ENCODE results near the gene HSF5.
"Not testable (repeated sequence)": the region's sequence is repeated elsewhere in the genome, so short reads cannot be mapped to it uniquely, and the experiment has no call there.

HSF5 gene

DNA sequence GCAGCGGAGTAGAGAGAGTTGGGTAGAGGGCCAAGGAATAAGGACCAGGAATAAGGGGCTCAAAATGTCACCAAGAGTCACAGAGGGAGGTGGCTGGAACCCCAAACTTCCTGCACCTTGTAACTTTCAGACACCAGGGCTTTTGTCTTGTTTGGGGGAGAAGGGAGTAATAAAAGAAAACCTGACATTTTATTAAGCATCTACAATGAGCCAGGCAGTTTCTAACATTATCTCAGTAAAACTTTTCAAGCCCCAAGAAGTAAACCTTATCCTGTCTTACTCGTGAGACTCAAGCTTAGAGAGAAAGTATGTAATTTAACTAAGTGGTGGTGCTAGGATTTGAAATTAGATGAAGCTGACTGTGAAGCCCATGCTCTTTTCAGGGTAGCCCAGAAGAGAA is 27.1 kb upstream of the HSF5 start:
- no peak for DNase-seq

DNA sequence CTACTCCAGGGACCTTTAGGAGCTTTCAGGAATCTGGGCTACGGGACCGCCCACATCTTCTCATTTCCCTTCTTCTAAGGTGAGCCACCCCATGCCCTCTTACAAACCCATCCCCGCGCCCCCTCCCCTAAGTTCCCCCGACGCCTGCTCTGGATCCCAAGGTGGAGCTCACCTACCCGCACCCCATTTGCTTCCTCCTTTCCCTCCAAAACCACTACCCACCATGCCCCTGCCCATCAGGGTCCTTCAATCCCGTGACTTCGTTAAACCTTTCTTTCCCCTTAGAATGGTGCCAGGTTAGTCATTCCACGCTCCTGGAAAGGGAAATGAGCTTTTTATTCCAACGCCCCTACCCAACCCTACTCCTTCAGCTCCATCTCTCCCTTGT is 26.6 kb upstream of the HSF5 start:
- no peak for DNase-seq

DNA sequence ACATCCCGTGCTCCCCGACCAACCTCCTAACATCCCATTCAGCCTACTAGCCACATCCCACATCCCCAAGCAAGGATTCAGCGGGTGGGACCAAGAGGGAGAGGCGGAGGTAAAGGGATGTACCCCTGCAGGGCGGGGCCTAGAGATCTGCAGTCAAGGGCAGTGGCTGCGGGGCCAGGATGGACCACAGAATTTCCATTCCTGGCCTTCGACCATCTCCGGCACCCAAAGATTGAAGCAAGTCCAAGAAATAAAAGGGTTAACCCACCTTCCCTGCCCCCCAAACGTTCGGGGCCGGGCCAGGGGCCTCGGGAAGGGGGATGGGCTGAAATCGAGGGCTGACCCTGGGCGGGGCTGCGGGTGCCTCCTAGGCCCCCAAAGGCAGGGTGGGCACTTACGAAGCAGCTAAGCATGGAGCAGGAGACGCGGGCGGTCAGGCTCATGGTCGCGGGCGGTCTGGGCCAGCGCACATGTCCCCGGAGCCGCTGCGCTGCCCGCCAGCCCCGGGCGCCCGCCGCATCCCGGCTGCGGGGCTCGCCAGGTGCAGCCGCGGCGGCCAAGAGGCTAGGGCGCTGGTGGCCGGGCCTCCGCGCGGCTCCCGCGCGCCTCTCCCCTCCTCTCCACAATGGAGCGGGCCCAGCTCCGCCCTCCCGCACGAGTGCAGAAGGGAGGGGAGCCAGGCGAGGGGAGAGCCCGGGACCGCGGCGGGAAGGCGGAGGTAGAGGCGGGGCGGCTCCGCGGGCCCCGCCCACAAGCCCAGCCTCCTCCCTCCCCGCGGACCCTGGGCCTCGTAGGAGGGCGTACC is 26.0 kb upstream of the HSF5 start, which contains the start of gene MTMR4:
Gene MTMR4 (minus strand): TSS at position 674 of the 805 bp plus-strand sequence. CDS start 231 bp downstream, at position 443.
- peak; percentile 66 to 83 for DNase-seq

DNA sequence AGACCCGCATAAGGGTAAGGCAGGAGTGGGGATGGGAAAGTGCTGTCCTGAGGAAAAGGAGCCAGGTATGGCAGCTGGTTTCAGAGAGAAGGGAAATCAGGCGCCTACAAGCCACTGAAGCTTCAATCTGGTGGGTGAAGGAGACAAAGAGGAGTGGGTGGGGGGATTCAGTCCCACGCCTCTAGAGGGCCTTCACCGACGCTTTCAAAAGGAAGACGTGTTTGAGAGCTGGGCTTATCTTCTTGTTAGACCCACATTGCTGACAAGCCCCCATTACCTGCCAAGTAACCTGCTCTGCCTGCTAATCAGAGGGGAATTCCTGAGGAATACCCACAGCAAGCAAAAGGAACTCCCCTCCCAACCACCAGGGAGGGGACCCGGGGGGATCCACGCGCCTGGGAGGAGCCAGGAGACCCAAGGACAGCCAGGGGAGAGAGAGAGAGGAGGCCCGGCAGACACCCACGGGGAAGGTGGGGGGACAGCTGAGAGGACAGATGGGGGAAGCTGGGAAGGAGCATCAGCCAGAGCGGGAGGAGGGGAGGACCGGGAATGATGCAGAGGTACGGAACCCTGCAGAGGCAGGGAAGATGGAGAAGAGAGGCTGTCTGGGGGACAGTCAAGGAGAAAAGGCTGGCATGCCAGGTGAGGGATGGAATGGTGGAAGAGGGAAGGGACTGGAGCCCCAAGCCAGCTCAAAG is 25.2 kb upstream of the HSF5 start:
- DNase-seq = no peak

DNA sequence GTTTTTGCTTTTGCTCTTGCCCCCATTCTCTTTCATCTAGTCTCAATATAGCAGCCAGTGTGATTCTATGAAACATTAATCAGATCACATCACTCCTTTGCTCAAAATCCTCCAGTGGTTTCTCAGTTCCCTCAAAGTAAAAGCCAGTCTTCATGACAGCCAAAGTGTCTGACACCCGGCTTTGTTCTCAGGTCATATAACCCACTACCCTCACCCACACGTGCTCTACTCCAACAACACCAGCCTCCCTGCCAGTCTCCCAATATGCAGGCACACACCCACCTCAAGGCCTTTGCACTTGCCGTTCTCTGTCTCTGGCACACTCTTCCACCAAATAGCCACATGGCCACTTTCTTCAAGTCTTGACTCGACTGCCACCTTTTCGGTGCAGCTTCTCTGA is 21.9 kb upstream of the HSF5 start:
- no peak for DNase-seq

DNA sequence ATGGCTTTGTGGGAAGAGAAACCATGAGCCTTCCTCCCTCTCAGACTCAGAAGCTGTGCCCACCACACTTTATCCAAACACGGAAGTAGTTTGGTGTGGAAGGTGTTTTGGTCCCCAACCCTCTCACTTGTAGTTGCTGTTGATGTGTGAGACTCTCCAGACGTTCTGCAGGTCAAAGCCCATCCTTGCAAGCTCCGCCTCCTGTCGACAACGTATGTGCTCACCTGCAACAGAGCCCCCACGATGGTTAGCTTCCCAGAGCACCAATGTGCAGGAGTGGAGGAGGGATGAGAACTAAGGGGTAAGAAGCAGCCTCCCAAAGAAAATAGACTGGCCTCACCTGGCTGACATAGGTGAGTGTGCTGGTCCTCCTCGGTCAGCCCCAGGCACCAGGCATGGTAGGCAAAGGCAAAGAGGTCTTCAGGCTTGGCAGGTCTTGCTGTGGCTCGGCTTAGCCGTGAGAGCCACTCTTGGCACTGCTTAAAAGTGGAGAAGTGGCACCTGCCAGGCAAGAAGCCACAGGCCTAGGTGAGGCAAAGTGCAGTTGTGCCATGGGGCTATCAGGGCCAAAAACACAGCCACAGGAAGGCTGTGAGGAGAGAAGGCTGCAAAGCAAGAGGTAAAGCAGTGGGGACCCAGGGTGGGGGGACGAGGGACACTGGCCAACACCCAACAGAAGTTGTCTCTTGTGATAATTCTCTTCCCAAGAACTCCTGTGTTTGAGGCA is 20.3 kb upstream of the HSF5 start:
- no peak for DNase-seq

DNA sequence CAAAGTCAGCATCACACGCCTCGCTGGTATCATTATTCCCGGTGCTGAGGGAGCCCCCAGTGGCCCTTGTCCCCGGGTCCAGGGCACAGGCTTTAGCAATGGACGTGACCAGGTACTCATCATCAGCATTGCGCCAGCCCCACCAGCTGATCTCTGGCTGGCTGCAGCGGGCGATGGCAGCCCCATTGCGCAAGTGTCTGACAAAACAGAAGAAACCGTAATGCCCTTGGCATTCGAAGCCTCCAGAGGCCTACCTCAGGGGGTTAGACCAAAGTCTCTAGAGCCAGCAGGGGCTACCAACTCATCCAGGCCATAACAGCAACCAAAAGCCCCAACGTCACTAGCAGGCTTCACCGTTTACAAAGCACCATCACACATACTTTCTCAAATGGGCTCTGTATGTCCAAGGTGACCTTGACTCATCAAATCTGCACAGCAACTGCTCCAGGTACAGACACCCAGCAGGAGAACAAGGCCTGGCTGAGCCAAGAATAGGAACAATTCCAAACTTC is 19.0 kb upstream of the HSF5 start:
- DNase-seq = no peak

DNA sequence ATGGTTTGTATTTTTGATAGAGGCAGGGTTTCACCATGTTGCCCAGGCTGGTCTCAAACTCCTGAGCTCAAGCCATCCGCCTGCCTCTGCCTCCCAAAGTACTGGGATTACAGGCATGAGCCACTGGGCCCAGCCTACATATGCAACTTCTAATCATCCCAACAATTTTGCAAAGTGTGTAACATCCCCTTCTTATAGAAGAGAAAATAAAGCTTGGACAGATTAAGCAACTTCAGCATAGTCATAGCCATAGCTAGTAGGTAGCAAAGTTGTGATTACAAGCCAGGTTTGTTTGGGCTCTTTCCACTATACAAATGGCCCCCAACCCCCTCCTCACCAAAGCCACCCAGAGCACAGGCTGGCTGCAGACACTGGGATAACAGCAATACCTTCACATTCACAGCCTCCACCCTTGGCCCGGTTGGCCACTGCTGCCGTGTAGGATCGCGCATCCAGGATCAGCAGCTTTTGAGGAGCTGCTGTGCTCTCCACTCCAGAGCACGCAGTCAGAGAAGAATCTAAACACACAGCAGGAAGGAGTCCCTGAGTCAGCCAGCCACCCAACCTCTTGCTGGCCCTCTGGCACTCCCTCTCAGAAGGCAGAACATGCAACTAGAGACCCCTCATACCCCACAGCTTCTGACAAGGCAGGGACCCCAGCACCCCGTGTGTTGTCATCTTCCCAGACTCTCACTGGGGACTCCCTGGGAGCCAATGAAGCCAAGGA is 18.3 kb upstream of the HSF5 start:
- no peak for DNase-seq

DNA sequence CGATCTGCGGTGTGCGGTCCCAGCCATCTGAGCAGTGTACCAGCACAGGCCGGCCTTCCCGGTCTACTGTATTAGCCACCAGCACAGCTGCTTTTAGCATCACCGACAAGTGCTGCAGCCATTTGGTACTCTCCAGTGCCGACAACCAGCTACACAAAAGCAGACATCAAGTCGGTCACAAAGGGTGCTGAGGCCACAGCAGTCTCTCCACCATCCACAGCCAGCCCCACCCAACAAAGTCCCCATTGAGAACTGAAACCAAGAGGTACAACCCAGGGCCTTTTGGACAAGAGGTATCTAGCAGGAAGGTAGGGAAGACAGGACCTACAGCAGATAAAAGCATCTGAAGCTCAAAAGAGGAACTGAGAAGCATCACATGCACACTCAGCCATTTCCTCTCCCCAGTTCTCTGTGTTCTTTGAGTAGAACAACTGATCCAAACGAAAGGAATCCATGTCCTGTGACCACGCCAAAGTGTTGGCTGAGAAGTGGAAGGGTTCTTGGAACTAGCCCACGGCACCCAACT is 16.7 kb upstream of the HSF5 start:
- peak; percentile 49 to 59 for DNase-seq

DNA sequence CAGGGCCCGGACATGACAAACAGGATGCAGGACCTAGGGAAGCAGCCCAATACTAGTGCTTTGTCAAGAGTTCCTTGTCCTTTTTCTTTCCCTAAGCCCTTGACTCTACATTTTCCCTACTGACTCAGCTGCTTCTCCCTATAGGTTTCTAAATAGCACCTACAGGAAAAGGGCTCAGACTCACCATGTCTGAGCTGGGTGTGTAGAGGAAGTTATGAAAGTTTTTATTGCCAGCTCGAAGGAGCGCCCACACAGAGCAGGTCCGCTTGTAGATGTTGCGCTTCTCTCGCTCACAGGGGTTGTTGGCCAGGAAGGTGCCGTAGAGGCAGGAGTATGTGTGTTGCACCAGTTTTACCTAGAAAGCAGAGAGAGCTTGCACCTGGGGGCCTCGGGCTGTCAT is 15.7 kb upstream of the HSF5 start:
- no peak for DNase-seq

DNA sequence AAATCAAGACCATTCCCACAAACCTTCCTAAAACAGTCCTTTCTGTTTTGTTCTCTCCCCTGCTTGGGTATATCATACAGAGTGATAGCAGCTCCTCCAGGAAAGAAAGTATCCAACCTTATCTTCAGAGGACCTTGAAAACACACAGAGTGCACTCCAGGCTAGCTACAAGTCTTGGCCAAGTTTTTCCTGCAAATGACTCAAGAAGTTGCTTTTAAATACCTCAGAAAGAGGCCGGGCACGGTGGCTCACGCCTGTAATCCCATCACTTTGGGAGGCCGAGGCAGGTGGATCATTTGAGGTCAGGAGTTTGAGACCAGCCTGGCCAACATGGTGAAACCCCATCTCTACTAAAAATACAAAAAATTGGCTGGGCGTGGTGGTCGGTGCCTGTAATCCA is 14.9 kb upstream of the HSF5 start:
- DNase-seq = not testable (repeated sequence)

DNA sequence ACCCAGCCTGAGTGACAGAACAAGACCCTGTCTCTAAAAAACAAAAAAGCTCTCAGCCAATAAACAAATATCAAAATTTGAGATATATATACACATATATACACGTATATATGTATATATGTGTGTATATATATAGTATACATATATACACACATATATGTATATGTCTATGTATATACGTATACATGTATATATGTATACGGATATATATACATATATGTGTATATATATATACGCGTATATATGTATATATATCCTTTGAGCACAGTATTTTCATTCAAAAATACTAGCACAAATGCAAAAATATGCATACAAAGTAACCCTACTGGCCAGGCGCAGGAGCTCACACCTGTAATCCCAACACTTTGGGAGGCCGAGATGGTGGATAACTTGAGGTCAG is 13.2 kb upstream of the HSF5 start:
- no peak for DNase-seq

DNA sequence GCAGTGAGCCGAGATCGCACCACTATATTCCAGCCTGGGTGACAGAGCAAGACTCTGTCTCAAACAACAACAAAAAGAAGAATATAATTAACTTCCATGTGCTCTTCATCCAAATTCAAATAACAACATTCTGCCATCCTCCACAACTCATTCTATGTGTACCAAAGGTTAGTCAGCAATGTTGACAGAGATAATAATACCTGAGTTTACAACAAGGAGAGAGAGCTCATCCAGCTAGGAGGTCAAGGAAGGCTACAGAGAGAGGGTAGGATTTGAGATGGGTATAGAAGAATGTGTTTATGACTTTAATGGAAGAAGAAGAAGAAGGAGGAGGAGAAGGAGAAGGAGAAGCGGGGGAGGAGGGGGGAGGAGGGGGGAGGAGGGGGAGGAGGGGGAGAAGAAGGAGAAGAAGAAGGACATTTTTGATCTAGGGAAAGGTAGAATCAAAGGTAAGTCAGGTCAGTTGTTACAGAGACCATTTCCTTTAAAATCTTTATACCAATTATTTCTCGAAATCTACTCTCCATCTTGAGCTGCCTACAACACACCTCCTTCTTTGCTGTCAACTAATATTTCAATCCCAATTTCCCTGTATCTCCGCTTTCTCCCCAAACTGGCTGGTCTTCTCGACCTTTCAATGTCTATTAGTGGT is 10.1 kb upstream of the HSF5 start:
- DNase-seq = no peak

DNA sequence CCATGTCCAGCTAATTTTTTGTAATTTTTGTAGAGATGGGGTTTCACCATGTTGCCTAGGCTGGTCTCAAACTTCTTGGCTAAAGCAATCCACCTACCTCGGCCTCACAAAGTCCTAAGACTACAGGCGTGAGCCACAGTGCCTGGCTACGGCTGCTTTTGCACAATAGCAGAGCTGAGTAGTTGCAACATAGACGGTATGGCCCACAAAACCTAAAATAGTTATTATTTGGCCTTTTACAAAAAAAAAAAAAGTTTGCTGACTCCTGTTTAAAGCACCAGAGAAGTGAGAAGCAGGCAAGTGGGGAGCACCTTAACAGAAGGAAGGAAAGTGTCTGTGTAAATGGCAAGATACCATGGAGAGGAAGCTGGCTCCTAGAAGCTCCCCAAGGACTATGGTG is 5.3 kb upstream of the HSF5 start:
- DNase-seq = no peak

DNA sequence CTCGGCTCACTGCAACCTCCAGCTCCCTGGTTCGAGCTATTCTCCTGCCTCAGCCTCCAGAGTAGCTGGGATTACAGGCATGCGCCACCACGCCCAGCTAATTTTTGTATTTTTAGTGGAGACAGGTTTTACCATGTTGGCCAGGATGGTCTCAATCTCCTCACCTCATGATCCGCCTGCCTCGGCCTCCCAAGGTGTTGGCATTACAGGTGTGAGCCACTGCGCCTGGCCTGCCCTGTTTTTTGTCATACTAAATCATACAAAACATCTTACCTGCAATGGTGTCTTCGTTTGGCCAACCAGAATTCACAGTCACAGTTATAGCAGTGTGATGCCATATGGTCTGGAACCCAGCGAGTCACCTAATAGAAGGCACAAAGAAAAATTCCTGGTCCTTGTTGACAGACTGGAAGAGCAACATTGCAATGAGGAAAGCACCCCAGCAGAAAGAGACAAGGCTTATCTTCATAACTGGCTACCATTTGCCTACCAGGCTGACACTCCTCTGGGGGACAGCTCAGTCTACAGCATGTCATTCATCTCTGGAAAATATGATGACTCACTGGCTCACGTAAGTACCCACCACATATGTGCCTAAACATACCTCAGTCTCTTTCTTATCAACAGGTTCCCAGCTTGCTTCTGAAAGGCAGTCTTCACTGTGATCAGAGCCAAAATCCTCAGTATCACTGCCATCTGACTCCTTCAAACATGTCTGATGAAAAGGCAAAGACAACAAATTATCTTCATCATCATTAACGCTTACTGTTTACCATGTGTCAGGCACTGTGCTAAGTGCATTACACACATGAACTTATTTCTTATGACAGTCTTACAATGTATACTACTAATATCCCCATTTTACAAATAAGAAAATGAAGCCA is 4.3 kb upstream of the HSF5 start:
- no peak for DNase-seq

DNA sequence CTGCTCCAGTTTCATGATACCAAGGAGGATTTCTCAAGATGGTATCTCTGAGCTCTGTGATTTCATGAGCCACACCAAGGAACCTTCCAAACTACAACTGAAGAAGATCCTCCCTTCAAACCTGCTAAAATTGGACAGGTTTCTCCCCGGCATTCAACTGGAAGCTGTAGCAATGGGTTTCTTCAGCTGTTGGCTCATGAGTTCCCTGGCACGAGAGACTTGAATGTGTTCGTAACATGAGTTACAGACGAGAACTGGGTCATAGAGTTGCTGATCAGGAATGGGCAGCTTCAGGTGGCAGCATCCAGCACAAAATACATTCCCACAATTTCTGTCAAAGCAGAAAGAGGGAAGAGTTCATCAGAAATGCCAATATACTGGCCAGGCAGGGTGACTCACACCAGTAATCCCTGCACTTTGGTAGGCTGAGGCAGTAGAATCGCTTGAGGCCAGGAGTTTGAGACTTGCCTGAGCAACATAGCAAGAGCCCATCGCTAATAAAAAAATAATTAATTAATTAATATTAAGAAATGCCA is 3.4 kb upstream of the HSF5 start:
- no peak for DNase-seq

DNA sequence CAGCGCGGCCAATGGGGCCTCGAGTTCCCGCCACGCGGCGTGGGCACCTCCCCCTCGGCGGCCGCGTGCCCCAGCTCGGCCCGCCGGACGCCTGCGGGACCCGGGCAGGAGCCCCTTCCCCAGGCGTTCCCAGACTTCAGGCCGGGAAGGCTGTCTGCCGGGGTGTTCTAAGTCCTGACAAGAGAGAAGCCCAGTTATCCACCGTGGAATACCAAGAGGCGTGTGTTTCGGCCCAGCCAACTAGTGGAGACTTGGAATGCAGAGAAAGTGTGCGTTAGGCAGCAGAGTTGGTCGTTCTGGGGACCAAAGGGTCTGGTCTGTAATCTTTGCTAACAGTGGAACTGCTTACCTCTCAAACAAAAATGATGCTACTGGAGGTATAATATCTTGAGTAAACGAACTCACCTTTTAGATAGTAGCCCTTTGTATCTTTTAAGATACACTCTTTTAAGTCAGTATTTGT is 251 bp upstream of the HSF5 start:
- DNase-seq = no peak

DNA sequence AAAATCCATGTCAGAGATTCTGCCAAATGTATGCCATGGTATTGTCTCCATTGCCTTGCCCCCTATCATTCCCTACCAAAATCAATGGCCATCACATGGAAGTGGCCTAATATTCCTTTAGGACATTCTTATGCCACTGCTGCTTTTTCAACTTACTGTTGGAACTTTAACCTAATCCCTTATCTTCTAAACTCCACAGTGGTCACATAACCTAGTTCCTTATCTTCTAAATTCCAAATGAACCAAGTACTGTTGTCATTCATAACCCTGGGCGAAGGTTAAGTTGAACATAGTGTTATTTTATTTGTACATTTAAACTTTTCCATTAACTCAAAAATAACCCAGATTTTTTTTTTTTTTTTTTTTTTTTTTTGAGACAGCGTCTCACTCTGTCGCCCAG is 3.6 kb downstream of the HSF5 start:
- DNase-seq = no peak

DNA sequence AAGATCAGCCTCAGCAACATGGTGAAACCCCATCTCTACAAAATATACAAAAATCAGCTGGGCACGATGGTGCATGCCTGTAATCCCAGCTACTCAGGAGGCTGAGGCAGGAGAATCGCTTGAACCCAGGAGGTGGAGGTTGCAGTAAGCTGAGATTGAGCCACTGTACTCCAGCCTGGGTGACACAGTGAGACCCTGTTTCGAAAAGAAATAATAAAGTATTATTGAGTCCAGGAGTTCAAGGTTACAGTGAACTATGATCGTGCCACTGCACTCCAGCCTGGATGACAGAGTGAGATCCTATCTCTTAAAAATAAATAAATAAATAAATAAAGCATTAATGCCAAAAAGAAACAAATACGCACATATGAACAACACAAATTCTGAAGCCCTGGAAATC is 6.4 kb downstream of the HSF5 start:
- not testable (repeated sequence) for DNase-seq

DNA sequence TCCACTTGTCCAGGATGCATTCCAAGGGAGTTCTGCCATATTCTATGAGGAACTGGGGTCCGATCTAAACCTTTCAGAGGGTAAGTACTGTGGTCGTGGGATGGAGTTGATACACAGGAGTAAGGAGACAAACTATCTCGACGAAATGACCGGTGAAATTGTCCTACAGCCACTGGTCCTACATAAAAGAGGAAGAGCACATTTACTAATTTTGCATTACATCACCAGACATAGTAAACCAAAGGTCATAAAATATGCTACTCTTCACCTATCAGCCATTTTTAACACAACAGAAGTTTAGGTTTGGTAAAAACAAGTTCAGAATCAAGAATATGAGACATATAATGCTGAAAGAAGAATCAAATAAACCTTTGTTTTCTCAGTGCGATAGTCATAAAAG is 8.1 kb downstream of the HSF5 start:
- peak in 1 of 2 experiments; percentile 10 for DNase-seq

DNA sequence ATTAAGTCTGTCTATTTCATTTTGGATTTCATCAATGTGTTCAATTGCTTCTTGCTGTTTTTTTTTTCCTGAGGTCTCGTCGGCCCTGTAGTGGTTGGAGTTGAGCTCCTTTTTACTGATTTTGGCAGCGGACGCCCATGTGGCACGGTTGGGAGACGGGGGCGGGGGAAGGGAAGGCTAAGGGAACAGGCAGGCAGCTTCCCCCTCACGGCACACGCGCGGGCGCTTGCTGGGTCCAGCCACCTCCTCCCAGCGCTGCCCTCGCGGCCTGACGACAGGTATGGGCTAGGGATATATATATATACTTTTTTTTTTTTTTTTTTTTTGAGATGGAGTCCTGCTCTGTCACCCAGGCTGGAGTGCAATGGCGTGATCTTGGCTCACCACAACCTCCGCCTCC is 11.4 kb downstream of the HSF5 start:
- no peak for DNase-seq
